Gastrocnemius medialis (tissue), 4 donors: Measurements from ENCODE around the gene NFX1. TPM values are rescaled to one million over a fixed set of nuclear protein-coding genes. Genes with fewer than 3 reads are reported as not detected.

Experiments used
- ATAC-seq, 2 donors: fragments of 150-250 bp; one replicate each; pipeline ENCODE4 v1.9.1; 2016
- DNase-seq, 2 donors: peaks; one replicate each; pipeline ENCODE4 v3.0.0-alpha.2; 2019
- H3K27ac ChIP-seq, 4 donors: fragments of 200-600 bp; sonication (generic); 1 replicate in 1 of 4; 2 replicates in 3 of 4; pipeline ENCODE4 v1.5.1; 2016 to 2018; ENCODE audit warnings: mild to moderate bottlenecking in 2 of 4, moderate library complexity in 1 of 4
- H3K27me3 ChIP-seq, 3 donors: fragments of 200-600 bp; sonication (generic) in 2 of 3; 1 replicate in 1 of 3; 2 replicates in 2 of 3; pipeline versions ENCODE4 v1.5.1 to v1.6.0; 2016 to 2019; ENCODE audit warnings: mild to moderate bottlenecking in 1 of 3, moderate library complexity in 1 of 3
- H3K36me3 ChIP-seq, 2 donors: fragments of 200-600 bp; sonication (generic) in 1 of 2; one replicate each; pipeline ENCODE4 v1.5.1; 2017 to 2018
- H3K4me1 ChIP-seq, 2 donors: fragments of 200-600 bp; sonication (generic) in 1 of 2; one replicate each; pipeline ENCODE4 v1.5.1; 2016 to 2017; ENCODE audit warnings: mild to moderate bottlenecking in 2 of 2
- H3K4me3 ChIP-seq, 4 donors: fragments of 200-600 bp; sonication (generic) in 3 of 4; 1 replicate in 1 of 4; 2 replicates in 3 of 4; pipeline ENCODE4 v1.5.1; 2016 to 2019; ENCODE audit warnings: mild to moderate bottlenecking in 2 of 4
- H3K9me3 ChIP-seq, 3 donors: fragments of 200-600 bp; sonication (generic) in 2 of 3; 1 replicate in 1 of 3; 2 replicates in 2 of 3; pipeline ENCODE4 v1.5.1; 2016 to 2019
- POLR2A ChIP-seq, 2 donors: fragments of 450-650 bp; IDR thresholded peaks; one replicate each; pipeline ENCODE4 v1.6.1; 2017; ENCODE audit warnings: antibody characterized with exemption in 2 of 2, mild to moderate bottlenecking in 2 of 2, moderate library complexity in 2 of 2
- in situ Hi-C, 4 donors: fragments of 200-750 bp; cut with MboI; loops; one replicate each; pipeline versions ENCODE4 v1.15.0 to v1.8.0; 2017; ENCODE audit warnings: low sequenced_read_pairs in 4 of 4
- intact Hi-C: fragments of 100-400 bp; cut with DNase I; formaldehyde crosslinking; loops from one replicate; pipeline ENCODE4 v1.15.1; 2023; ENCODE audit warnings: low total_unique reads
- total RNA-seq, 4 donors: library from RNA; depleted of rRNA; stranded (reverse); fragments of >200 nt; gene quantifications; one replicate each; pipeline versions ENCODE4 v1.1.0 to v1.2.3, GENCODE V29; 2016
- TF ChIP-seq, protein P1 (sequence below), 5 experiments: fragments of 450-650 bp in 3 of 5; fragments of 200-600 bp in 2 of 5; sonication (generic) in 2 of 5; IDR thresholded peaks in 4 of 5; conservative IDR thresholded peaks in 1 of 5; 1 replicate in 4 of 5; 2 replicates in 1 of 5; pipeline ENCODE4 v1.5.1; 2016 to 2019; ENCODE audit warnings: antibody characterized with exemption in 5 of 5, mild to moderate bottlenecking in 3 of 5, moderate library complexity in 3 of 5

NFX1 gene
- total RNA-seq, 4 donors from 2014 or later: 29.8 to 52.0 (median 40.6) TPM

DNA sequence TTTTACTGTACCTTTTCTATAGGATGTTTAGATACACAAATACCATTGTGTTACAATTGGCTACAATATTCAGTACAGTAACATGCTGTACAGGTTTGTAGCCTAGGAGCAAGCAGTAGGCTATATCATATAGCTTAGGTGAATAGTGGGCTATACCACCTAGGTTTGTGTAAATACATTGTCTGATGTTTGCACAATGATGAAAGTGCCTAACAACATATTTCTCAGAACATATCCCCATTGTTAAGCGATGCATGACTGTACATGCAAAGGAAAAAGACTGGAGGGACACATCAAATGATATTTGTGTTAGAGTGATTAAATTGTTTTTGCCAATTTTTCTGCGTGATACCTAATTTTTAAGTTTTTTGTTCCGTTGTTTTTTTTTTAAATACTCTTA lies 20.2 kb upstream of the NFX1 start:
- intact Hi-C loops: no loop called here
- no peaks in the 10 kb centered on the region for H3K9me3 ChIP-seq
- no peak overlapping the region for H3K27ac ChIP-seq
- in situ Hi-C loops: no loop called here
- DNase-seq (no peak), ATAC-seq (no peak)
- peaks cover 7 to 11% of the 10 kb centered on the region in 2 donors for H3K4me1 ChIP-seq
- no peak overlapping the region for H3K4me3 ChIP-seq
- no peak for TF ChIP-seq POLR2A (IDR thresholded peaks at IDR 0.05)
- TF ChIP-seq, protein P1, sequence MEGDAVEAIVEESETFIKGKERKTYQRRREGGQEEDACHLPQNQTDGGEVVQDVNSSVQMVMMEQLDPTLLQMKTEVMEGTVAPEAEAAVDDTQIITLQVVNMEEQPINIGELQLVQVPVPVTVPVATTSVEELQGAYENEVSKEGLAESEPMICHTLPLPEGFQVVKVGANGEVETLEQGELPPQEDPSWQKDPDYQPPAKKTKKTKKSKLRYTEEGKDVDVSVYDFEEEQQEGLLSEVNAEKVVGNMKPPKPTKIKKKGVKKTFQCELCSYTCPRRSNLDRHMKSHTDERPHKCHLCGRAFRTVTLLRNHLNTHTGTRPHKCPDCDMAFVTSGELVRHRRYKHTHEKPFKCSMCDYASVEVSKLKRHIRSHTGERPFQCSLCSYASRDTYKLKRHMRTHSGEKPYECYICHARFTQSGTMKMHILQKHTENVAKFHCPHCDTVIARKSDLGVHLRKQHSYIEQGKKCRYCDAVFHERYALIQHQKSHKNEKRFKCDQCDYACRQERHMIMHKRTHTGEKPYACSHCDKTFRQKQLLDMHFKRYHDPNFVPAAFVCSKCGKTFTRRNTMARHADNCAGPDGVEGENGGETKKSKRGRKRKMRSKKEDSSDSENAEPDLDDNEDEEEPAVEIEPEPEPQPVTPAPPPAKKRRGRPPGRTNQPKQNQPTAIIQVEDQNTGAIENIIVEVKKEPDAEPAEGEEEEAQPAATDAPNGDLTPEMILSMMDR (IDR thresholded peaks at IDR 0.05 in 4 of 5, conservative IDR thresholded peaks at IDR 0.05 in 1 of 5): no peak
- peaks cover 0 to 72% of the 10 kb centered on the region in 2 donors for H3K36me3 ChIP-seq
- H3K27me3 ChIP-seq: no peaks in the 10 kb centered on the region

DNA sequence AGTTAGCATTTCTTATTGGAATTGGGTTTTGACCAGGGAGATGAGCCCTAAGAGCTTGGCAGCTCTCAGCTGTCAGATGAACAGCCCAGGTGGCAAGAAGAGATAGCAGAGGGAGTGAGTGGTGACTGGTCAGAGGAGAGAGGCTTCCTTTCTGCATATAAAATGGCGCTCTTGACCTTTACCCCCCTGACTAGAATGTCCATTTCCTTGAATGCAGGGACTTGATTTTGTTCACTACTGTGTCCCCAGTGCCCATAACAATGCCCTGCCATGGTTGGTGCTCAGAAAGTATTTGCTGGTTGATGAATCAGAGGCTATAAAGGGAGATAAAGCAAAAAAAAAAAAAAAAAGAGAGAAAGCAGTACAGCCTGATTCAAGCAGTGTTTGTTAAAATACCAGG lies 18.3 kb upstream of the NFX1 start:
- peaks cover 5 to 90% of the 10 kb centered on the region in 2 donors for H3K36me3 ChIP-seq
- TF ChIP-seq, protein P1 (IDR thresholded peaks at IDR 0.05 in 4 of 5, conservative IDR thresholded peaks at IDR 0.05 in 1 of 5): no peak
- TF ChIP-seq POLR2A (IDR thresholded peaks at IDR 0.05): no peak
- no peak for ATAC-seq
- H3K27ac ChIP-seq: no peak overlapping the region
- peaks cover 0 to 2% of the 10 kb centered on the region in 2 donors for H3K4me1 ChIP-seq
- no peaks in the 10 kb centered on the region for H3K9me3 ChIP-seq
- no peak for DNase-seq
- intact Hi-C loops: no loop called here
- in situ Hi-C loops: no loop called here
- H3K4me3 ChIP-seq: no peak overlapping the region
- H3K27me3 ChIP-seq: no peaks in the 10 kb centered on the region

DNA sequence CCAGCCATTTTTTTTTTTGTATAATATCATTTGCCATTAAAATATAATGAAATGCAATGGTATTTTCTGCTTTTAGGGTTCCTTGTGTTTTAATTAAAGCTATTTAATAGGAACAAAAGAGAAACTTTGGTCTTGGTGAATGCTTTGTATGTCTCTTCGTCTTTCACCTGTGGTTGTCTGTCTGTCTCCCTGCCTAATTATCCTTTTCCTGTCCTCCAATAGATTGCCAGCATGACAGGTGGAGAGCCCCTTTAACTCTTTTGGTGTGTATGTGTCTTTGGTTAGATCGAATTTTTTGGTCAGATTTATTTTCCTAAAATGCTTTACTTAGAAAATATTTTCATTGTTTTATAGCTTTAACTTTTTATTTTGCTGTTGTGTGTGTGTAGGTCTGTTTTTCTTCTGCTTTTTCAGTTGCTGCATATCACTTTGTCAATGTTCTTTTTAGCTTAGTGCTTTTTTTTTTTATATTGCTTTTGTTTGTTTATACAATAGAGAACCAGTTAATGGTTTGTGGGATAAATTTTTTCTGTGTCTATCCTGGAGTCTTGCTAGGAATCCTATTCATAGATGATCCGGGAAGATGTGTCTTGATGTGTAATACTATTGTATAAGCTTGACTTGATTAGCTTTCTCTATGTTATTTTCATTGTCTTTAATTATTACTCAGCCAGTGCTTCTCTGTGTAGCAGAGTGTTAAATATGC lies 16.9 kb upstream of the NFX1 start:
- ATAC-seq: no peak
- DNase-seq: no peak
- Histone ChIP-seq H3K4me3 (no peak overlapping the region), H3K4me1 (peaks cover 0 to 2% of the 10 kb centered on the region in 2 donors), H3K36me3 (peaks cover 5 to 92% of the 10 kb centered on the region in 2 donors), H3K27me3 (no peaks in the 10 kb centered on the region), H3K27ac (no peak overlapping the region), H3K9me3 (no peaks in the 10 kb centered on the region)
- intact Hi-C loops: no loop called here
- no peak for TF ChIP-seq POLR2A (IDR thresholded peaks at IDR 0.05)
- TF ChIP-seq, protein P1 (IDR thresholded peaks at IDR 0.05 in 4 of 5, conservative IDR thresholded peaks at IDR 0.05 in 1 of 5): no peak
- in situ Hi-C loops: no loop called here

DNA sequence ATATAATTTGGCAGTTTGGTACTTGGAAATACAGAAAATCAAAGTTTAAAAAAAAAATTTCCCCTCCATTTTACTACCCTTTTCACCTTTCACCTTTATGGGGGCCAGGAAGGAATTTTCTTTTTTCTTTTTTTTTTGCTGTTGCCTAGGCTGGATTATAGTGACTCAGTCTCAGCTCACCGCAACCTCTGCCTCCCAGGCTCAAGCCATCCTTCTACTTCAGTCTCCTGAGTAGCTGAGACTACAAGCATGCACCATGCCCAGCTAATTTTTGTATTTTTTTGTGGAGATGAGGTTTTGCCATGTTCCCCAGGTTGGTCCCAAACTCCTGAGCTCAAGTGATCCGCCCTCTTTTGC lies 16.4 kb upstream of the NFX1 start:
- DNase-seq (no peak), ATAC-seq (no peak)
- intact Hi-C loops (no loop called here), in situ Hi-C loops (no loop called here)
- Histone ChIP-seq H3K9me3 (no peaks in the 10 kb centered on the region), H3K27me3 (no peaks in the 10 kb centered on the region), H3K4me1 (peaks cover 0 to 2% of the 10 kb centered on the region in 2 donors), H3K4me3 (no peak overlapping the region), H3K36me3 (peaks cover 5 to 92% of the 10 kb centered on the region in 2 donors), H3K27ac (no peak overlapping the region)
- TF ChIP-seq, protein P1 (IDR thresholded peaks at IDR 0.05 in 4 of 5, conservative IDR thresholded peaks at IDR 0.05 in 1 of 5): no peak
- TF ChIP-seq POLR2A (IDR thresholded peaks at IDR 0.05): no peak
